SKM-1 treated with dmso at 0.1 percent for 144 hours (cell line): ENCODE data around the gene LCAT.

ENCODE experiments used
- DNase-seq: peaks from one replicate; lab custom pipeline; 2025; ENCODE audit not compliant: unreplicated experiment; lab: John Stamatoyannopoulos, UW

Gene LCAT

DNA sequence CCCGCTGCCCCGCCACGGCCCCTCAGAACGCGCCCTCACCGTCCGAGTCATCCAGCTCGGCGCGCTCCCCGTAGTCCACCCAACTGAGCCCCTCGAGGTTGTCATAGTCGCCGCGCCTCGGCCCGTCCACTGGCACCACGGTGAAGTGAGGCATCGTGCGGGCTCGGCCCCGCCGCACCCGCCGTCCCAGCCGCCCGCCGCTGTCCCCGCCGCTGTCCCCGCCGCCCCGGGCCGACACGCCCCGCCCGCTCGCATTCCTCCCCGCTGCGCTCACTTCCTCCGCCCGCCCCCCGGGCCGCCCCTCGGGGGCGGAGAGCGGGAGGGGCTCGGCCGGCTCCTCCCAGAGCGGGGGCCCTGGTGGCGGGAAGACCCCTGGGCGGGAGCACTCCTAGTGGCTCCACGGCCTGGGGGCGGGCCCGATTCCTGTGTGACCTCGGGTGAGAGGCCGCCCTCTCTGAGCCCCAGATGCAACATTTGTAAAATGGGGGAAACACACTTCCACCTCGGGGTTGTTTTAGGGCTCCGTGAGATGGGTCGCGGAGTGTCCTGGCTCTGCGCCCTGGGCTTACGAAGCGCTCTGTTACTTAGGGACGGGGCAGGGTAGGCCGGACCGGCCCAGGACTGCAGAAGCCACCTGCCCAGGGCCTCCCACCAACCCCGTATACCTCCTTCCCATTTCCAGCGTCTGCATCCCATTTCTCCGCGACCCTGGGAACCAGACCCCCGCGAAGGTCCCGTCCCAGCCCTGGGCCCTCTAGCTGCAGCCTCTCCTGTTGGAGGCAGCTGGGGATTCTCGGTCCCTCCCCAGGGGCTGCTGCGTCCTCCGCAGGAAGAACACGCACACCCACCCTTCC is 24.7 kb upstream of the LCAT start, which contains the start of gene SLC12A4:
Gene SLC12A4 (minus strand): TSS at position 238 of the 854 bp plus-strand sequence. CDS start 84 bp downstream, at position 154.
- peak; percentile 31 for DNase-seq

DNA sequence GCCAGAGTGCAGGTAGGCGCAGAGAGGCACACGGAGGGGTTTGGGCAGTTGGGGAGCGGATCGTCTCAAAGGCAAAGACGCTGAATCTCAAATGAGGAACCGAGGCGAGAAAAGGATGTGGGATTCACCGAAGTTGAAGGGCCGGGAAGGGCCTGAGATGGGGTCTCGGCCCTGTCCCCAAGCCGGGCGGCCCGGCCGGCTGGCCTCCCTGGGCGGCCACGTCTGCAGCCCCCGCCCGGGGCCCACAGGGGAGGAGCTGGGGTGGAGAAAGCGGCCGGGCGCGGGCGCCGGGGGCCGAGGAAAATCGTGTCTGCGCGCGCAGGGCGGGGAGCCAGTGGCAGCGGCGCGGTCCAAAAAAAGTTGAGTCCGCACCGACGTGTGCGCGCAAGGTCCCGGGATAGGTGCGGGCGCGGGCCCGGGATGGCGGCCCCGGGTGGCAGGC is 24.1 kb upstream of the LCAT start:
- no peak for DNase-seq

DNA sequence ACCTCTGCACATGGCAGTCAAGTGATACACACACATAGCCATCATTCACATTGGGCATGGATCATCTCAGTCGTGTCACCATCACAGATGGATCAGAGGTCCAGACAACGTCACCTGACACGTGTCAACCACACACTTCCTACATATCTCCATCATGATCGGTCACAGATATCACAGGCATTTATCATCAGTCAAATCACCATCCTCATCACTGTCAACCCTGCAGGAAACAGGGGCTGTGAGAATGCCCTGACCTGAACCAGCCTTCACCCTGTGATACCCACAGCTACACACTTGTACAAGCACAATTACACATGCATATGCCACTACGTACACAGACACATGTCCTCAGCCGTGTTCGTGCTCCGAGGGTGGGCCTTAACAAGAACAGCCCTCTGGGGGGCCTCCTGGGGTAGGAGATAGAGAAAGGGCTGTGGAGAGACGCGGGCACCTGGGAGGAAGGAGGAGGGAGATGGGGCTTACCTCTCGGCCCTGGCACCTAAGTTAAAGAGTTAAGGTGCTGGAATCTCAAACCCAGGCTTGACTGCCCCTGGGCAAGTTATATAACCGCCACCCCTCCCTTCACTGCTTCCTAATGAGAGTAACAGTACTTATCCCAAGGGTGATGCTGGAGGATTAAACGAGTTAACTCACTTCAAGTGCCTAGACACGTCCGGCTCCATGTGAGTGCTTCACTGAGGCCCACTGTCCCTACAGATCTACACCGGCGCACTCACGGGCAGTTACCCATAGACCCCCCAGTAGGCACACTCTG is 23.4 kb upstream of the LCAT start:
- DNase-seq = no peak

DNA sequence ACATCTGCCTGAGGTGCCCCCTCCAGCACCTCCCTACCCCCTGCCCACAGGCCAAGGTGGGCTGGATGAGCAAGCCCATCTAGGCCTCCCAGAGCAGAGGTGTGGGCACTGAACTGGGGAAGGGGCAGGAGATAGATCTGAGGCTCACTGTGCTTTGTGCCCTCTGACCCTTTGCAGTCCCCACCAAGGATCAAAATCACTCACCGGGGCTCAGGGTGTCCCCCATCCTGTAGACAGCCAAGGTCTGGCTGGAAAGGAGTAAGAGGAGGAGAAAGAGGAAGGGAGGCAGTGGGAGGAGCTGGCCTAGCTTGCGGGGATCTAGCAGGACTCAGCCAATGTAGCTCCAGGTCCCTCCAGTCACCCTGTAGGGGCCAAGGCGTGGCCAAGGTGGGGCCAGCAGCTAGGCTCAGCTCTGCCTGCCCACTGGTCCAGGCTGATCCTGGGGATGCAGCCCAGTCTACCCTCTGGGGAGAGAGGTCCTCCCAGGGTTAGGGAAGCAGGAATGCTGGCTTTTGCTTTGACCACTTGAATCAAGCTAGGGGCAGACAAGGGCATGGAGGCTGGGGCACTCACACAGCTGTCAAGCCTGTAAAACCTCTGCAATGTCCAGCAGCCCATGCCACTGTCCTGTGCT is 22.7 kb upstream of the LCAT start:
- DNase-seq = peak; percentile 13

DNA sequence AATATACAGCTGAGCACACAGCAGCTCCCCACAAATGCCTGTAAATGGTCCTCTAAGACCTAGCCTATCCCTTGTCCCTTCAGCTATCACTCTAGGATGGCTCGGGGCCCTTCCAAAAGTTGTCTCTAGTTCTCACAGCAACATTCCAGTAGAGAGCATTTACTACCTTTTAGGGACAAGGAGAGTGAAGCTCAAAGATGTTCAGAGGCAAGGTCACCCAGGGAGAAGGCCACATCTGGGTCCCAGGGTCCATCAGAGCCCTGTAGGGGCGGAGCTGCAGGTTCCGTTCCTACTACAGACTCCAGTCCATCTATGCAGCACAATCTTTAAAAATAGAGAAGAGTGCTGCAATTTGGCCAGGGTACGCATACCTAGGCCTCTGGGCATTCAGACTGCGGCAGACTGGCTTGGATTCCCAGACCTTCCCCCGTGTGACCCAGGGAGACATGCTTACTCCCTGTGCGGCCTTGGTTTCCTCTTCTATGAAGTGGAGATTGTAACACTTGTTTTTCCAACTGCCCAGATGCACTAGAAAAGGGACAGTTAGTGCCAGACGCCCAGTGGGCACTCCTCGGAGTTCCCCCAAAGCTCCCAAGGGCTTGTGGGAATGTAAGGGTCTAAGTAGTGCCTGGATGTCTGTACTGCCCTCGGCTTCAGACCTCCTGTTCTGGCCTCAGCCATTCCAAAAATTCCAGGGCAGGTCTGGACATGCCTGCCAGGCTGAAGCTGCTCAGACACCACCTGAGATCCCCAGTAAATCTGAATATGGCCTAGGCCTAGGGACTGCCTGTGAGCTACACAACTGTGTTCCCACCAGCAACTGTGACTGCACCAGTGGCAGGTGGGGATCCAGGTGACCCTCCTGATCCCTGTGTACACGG is 22.0 kb upstream of the LCAT start:
- no peak for DNase-seq

DNA sequence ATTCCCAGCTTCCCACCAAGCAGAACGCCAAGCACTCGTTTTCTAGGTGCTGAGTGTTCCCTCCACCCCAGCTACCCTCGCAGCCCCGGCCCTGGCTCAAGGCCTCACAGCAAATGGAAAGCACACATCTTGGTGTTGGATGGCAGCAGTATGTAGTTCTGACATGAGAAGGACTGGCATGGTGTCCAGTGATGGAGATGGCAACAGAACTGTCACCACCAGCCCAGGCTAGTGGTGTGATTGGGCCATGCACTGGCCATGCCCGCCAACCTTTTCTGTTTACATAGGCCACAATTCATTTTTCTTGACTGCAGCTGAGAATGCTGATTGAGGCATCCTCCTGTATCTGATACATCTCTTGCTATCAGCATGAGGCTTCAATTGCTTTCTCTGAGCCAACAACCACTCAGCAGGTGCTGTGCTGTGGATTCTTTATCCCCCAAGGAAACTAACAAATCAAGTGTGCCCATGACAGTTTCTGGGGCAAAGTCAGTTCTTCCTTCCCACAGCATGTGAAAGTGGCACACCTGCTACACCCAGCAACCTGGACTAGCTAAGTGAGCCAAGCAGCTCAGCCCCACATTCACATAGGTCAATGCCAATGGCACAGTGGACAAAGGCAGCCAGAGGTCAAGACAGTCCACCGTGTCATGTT is 20.7 kb upstream of the LCAT start:
- DNase-seq = no peak

DNA sequence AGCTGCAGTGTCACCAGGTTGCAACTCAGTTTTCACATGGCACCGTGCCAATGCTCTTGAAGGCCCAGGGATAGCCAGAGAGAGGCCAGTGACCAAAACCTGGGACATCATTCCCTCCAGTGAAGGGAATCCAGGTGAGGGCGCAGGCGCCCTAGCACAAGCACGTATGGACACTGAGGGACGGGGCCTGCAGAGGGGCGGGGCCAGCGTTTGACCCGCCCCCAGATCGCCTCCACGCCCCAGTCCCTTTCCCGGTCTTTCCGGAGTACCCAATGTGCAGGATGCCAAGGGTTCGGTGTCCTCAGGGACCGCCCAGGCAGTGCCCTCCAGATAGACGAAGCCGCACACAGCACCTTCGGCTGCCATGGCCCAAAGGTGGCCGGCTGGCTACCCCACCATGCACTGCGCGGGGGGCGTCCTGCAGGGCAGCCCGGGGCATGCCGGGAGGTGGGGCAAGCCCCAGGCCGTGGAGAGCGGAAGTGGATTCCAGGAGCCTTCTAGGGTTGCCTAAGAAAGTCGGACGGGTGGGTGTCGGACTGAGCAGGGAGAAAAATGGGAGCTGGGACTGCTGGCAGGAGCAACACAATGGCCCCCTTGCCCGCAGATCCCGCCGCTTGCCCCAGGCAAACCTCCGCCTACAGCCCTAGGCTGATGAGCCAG is 19.9 kb upstream of the LCAT start:
- DNase-seq = no peak

DNA sequence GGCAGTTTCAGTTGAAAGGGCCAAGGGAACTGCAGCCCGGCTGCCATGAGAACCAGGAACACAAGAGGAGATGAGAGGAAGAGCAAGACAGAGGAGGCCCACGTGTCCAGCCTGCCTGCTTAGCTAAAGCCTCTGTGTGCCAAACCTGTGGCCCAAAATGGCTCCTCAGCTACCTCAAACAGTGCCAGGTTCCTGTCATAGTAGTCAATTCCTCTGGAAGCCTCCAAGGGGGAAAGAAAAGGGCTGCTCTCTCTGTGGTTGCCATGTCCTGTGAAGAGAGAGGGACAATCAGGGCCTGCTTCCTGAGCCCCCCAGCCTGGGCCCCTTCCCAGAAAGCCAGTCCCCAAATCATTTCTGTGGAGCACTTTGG is 19.4 kb upstream of the LCAT start:
- no peak for DNase-seq

DNA sequence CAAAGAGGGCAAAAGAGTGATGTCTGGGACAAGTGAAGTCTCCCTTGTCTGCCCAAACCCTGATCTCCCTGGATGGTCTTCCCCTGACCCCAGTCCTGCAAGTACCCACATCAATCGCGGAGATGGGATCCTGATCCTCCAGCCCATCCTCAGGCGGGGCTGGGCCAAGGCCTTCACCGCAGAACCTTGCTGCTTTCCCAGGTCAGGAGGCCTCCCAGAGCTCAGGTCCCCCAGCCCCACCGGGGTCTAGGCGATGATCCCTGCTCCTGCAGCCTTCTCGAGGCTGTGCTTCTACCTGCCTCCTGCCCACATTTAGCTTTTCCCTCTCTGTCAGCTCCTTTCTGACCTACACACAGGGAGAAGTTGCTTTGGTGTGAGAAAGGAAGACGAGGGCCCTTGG is 18.2 kb upstream of the LCAT start:
- no peak for DNase-seq

DNA sequence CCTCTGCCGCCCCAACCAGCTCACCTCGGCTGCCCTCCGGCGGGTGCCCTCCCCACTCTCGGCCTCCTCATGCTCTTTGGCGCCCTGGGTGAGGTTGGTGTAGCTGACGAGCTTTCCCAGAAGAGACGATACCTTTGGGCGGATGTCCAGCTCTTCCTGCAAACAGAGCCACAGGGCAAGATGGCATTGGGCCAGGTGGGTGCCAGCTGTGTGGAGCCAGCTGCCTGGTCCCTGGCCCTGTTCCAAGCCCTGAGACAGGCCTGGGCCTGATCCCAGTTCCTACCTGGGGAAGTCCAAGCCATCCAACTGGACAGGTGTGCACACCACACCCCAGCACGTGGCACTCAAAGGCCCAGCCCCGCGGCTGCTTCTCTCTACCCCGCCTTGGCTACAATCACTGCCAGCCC is 17.6 kb upstream of the LCAT start:
- no peak for DNase-seq

DNA sequence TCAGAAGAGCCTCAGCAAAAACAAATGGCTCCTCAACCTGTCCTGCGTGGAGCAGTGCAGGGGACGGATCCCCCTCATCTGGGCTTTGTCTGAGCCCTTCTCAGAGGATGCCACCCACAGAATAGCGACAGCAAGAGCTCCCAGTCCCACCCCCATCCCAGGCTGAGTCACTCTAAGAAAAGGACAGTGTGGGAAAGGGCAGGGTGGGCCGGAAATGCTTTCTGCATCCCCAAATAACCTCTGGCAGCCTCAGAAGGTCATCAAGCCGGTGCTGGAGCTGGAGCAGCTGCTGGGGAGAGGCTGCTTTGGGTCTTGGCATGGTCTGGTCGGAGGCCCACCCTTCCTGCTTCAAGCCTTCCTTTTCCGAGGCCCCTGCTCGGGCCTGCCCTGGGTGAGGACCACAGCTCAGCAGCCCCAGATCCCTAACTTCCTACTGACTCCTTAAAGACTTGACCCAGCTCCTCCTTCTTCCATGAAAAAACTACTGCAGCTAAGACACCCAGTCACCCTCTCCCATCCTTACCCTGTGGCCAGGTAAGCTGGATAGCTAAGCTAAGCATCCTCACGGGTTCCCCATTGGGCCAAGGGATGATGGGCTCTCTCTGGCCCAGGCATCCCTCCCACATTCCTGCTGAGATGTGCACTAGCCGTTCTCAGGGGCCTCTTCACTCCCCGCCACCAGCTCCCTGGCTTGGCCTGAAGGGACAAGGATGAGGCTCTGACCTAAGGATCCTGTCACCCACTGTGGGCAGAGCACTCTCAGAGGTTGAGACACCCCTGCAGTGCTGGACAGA is 15.8 kb upstream of the LCAT start:
- DNase-seq = no peak

DNA sequence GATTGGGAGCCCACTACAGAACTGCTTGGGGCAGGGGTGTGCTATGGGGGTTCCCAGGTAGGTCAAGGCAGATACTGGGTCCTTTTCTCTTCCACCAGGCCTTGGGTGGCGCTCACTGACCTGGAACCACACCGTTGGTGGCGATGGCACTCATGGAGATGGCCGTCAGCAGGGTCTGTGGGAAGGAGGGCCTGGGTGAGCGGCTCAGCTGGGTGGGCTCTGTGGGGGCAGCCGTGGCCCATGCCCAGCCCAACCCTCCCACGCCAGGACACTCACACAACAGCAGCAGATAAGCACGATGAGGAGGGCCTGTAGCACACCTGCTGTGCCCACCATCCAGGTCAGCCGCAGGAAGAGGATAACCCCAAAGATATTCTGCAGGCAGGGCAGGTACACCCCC is 13.7 kb upstream of the LCAT start:
- DNase-seq = no peak

DNA sequence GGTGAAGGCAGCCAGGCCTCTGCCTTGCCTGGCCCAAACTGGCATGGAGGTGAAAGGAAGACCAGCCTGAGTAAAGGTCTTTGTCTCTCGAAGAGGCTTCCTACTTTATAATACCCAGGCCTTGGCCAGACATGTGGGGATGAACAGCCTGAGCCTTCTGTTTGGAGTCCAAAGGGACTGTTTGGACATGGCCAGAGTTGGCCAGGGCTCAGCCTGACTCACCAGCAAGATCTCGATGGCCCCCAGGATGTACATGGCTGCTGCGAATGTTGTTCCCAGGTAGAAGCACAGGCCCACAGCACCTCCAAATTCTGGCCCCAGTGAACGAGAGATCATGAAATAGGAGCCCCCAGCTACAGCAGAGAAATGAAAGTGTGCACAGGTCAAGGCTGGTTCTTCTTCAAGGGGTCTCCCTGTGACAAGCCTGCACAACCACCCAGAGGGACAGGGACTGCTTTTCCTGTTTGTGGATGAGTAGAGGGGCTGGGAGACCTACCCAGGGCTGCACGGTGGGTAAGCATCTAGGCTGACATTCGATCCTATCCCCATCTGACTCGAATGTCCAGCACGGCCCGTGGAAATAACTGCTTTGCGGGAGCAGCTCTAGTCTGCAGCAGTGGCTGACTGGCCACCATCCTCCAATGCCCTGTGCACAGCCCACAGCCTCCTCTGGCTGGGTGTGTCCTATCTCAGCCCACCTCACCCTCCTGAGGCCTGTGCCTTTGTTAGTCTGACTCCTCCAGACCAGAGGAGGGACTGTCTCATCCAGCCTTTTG is 10.7 kb upstream of the LCAT start:
- DNase-seq = no peak

DNA sequence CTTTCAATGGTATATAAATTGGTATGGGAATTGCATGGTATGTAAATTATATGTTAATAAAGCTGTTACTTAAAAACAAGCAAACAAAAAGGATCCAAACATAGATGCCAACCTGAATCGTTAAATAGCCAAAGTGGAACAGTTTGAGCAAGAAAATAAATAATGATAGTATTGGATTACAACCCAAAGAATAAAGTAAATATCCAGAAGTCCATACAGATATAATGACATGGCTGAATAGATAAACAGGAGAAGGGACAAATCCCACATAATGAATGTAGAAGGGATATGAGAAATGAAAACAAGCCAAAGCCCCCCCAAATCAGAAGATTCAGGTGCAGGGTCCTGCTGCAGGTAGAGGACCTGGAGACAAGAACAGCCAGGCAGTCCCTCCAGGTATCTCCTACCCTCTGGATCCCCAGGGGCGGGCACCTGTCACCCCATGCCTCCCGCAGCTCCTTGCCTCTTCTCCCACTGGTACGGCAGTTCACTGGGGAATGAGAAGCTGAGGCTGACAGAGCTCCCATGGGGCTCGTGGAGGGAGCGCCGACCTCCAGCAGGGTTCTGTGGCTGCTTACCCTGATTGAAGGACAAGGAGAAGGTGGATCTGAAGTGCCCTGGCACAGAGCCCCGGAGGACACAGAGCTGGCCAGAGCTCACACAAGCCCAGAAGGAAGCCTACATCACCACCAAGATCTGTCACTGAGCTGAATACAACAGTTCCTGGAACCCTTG is 9.9 kb upstream of the LCAT start:
- no peak for DNase-seq

DNA sequence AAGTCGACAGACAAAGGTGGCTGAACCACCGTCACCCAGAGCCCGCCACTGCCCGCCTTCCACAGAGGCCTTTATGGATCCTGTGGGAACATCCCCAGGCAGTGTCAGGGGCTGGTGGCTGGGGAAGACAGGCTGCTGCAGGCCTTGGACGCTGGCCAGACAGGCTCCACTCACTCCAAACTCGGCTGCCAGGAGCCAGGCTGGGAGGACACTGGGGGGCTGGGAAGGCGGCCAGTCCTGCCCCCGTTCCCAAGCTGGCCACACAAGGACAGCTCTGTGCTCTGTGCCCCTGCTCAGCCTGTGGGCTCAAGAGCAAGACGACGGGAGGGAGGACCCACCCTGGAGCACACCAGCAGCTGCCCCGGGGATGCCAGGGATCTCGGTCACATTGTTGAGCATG is 7.6 kb upstream of the LCAT start:
- DNase-seq = no peak

DNA sequence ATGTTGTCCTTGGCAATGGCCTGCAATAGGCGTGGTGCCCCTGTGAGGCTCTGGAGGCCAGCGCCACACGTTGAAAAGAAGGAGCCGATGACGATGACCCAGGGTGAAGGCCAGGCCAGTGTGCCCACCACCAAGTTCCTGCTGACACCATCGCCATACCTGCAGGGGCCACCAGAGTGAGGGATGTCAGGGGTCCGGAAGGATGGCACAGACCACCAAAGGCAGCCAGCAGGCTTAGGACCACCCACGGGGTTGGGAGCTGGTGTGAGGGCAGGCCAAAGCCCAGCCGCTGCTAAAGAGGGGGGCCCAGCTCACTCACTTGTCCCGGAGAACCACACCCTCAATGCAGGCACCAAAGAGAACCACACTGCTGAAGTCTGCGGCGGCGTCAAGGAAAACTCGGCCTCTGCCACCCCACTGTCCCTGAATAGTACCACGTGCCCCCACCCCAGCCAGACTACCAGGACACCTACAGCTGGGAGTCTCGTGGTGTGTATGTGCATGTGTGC is 6.5 kb upstream of the LCAT start:
- DNase-seq = no peak

DNA sequence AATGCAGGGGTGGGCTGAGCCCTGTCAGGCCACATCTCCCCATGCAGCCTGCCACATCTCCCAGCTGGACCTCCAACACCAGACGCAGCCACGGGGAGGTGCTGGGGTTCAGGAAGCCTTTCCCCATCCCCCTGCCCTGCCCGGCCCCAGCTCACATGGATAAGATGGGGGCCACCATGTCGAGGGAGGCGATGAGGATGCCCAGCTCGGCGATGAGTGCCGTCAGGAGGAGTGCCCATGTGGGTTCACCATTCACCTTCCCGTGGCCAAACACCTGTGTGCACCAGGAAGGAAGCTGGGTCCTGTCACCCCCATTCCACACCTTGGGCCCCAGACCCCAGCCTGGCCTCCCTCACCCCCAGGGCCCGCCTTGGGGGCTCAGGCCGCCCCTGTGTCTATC is 5.7 kb upstream of the LCAT start:
- no peak for DNase-seq
